Measurements from ENCODE around the gene TNS1. TPM values are rescaled to one million over a fixed set of nuclear protein-coding genes. Genes with fewer than 3 reads are reported as not detected.

Gene TNS1
- total and polyA plus RNA-seq, 10 of the 15 experiments (the other 5 are each of a cell fraction or from before 2014, with no cell fraction given): 0.05 to 0.44 TPM; not detected in 8

DNA sequence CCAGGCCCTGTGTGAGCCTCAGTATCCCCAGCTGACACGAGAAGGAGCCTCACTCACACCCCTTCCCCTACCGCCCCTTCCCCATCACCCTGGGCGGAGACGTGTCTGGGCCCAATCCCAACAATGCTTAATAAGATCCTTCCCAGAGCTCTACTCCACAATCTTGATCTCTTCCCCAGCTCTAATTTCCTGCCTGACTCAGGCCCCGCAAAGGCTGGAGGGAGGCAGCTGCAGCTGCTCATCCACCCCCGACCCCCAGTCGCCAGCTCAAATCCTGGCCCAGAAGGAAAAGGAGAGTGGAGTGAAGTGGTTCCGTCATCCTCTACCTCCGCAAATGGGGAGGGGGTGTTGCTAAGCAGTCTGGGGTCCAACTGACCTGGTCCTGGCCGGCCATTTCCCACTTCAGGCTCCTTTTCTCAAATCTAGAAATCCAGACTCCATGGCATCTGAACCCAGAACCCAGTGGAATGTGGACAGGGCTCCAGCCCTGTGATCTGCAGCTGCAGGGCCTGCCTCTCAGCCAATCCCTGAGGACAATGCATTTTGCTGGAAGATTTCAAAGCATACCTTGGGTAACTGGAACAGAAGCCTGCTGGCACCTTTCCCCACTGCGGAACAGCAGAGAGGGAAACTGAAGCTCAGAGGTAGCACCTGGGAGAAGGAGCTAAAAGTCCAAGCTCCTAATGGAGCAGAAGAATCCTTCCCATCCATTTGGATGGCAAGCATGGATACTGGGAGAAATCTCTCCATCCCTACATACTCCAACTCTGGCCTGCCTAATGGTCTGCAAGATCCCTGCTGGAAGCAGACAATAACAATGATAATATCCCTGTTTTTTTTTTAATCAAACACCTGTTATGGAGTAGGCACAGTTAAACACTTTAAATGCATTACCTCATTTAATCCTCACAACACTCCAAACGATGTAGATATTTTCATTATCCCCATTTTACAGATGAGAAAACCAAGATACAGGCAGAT lies 5.6 kb upstream of the TNS1 start:
- DNase-seq (ENCODE audit: low read depth, low spot score) (no peak), FAIRE-seq (no peak), ATAC-seq (no peak)
- Histone ChIP-seq H3K9ac (ENCODE audit: control insufficient read depth, insufficient read depth, low read length) (no peak overlapping the region), H2AFZ (ENCODE audit: control insufficient read depth, low read depth, low read length) (no peak overlapping the region), H4K20me1 (ENCODE audit: control insufficient read depth, insufficient read depth) (no peaks in the 10 kb centered on the region; the same call in 1 of the 2 replicates), H3K36me3 (ENCODE audit: control insufficient read depth in 2 of 2, insufficient read depth in 2 of 2, low read length in 1 of 2) (no peaks in the 10 kb centered on the region), H3K9me3 (replicated peaks; ENCODE audit: control insufficient read depth, insufficient read depth, low read length) (no peaks in the 10 kb centered on the region), H3K4me3 (no peak overlapping the region), H3K27me3 (replicated peaks in 1 of 2; ENCODE audit: control insufficient read depth in 2 of 2, insufficient read depth in 2 of 2, low read length in 1 of 2) (peaks cover 6 to 16% of the 10 kb centered on the region in 2 experiments), H3K4me2 (ENCODE audit: control insufficient read depth, insufficient read depth) (no peak overlapping the region), H3K4me1 (ENCODE audit: control insufficient read depth, insufficient read depth, low read length) (no peaks in the 10 kb centered on the region), H3K79me2 (ENCODE audit: control insufficient read depth, insufficient read depth, low read length) (no peaks in the 10 kb centered on the region), H3K27ac (ENCODE audit: control insufficient read depth, insufficient read depth) (no peak overlapping the region)
- TF ChIP-seq SREBF2 (IDR thresholded peaks at IDR 0.05; ENCODE audit: low read length): no peak
- no peak for TF ChIP-seq NFXL1 (IDR thresholded peaks at IDR 0.05; ENCODE audit: borderline replicate concordance)
- TF ChIP-seq TCF3 (IDR thresholded peaks at IDR 0.05; ENCODE audit: borderline replicate concordance, insufficient read depth, low read depth, low read length): no peak
- TF ChIP-seq MTA2 (IDR thresholded peaks at IDR 0.05; ENCODE audit: low read depth): no peak
- TF ChIP-seq, protein P1, sequence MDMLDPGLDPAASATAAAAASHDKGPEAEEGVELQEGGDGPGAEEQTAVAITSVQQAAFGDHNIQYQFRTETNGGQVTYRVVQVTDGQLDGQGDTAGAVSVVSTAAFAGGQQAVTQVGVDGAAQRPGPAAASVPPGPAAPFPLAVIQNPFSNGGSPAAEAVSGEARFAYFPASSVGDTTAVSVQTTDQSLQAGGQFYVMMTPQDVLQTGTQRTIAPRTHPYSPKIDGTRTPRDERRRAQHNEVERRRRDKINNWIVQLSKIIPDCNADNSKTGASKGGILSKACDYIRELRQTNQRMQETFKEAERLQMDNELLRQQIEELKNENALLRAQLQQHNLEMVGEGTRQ (IDR thresholded peaks at IDR 0.05; ENCODE audit: borderline replicate concordance, low read depth, low read length): no peak
- no peak for TF ChIP-seq NFYA (IDR thresholded peaks at IDR 0.05; ENCODE audit: borderline replicate concordance, low read depth, low read length)
- TF ChIP-seq NKRF (conservative IDR thresholded peaks at IDR 0.05): no peak
- no TSS peak for BruUV-seq (replicated peaks)
- SMC1A ChIA-PET (ENCODE audit: uncharacterized antibody, unreplicated experiment): no interaction called here
- RAD21 ChIA-PET (ENCODE audit: unreplicated experiment): no interaction called here
- CTCF ChIA-PET: interaction anchor here (0.8 kb wide), 1 partner anchor 14 kb away, joined by 3 read pairs; no protein-coding TSS in a partner anchor
- POLR2A ChIA-PET: no interaction called here
- WGBS (ENCODE audit: insufficient coverage, insufficient replicate concordance, low lambda C conversion rate, missing lambda C conversion rate): 37% methylated on average over 7 of the region's 12 CpGs
- in situ Hi-C loops (cut with MboI): no loop called here
- intact Hi-C loops (cut with micrococcal nuclease; ENCODE audit: unreplicated experiment): no loop called here
